ENCODE data around the gene PCK2.

The PCK2 gene

GRCh38 chr14:24054324-24054641 lies 39.8 kb upstream of the PCK2 start:
- Histone ChIP-seq H3K9me3 (replicated peaks in 1 of 2; ENCODE audit: control insufficient read depth in 2 of 2, insufficient read depth in 1 of 2, low read depth in 1 of 2, low read length in 2 of 2) (no peaks in the 10 kb centered on the region), H3K27me3 (ENCODE audit: control insufficient read depth in 3 of 3, insufficient read depth in 3 of 3, low read depth in 1 of 3, low read length in 3 of 3) (peaks cover 0 to 20% (median 0%) of the 10 kb centered on the region in 3 experiments), H2BK15ac (ENCODE audit: low read length) (no peak overlapping the region), H3K4ac (ENCODE audit: low read length) (no peak overlapping the region), H3K27ac (replicated peaks; ENCODE audit: low read length) (no peak overlapping the region), H3K9ac (ENCODE audit: low read depth, low read length, poor library complexity) (no peak overlapping the region), H3K4me3 (ENCODE audit: low read length in 2 of 2) (no peak overlapping the region), H2AK5ac (ENCODE audit: low read depth, low read length) (no peak overlapping the region), H4K8ac (ENCODE audit: low read depth, low read length) (no peak overlapping the region), H2BK5ac (ENCODE audit: low read length) (no peak overlapping the region), H3K18ac (ENCODE audit: low read length) (no peak overlapping the region), H3K14ac (ENCODE audit: low read length) (no peak overlapping the region), H2BK12ac (ENCODE audit: low read length) (no peak overlapping the region), H2AFZ (ENCODE audit: low read length) (no peak overlapping the region), H3K4me1 (ENCODE audit: control insufficient read depth in 2 of 2, insufficient read depth in 1 of 2, low read depth in 1 of 2, low read length in 2 of 2) (peaks cover 13 to 14% of the 10 kb centered on the region in 2 donors), H4K91ac (ENCODE audit: low read depth, low read length, poor library complexity) (no peak overlapping the region), H2BK120ac (ENCODE audit: low read depth, low read length) (no peak overlapping the region), H3K4me2 (ENCODE audit: insufficient read depth, low read length, poor library complexity, severe bottlenecking) (no peak overlapping the region), H3K36me3 (replicated peaks in 1 of 2; ENCODE audit: control insufficient read depth in 2 of 2, insufficient read depth in 2 of 2, low read length in 2 of 2) (no peaks in the 10 kb centered on the region), H3K79me1 (ENCODE audit: low read depth, low read length) (no peaks in the 10 kb centered on the region), H3K23ac (ENCODE audit: low read depth, low read length, poor library complexity) (no peak overlapping the region)
- WGBS, 2 donors (ENCODE audit: extremely low coverage in 2 of 2, insufficient read length in 2 of 2, insufficient replicate concordance in 1 of 2): no CpG with 5 or more reads among the region's 6 CpGs
- no peak for DNase-seq (ENCODE audit: low spot score)

GRCh38 chr14:24054646-24055045 lies 39.5 kb upstream of the PCK2 start:
- Histone ChIP-seq H3K9me3 (replicated peaks in 1 of 2; ENCODE audit: control insufficient read depth in 2 of 2, insufficient read depth in 1 of 2, low read depth in 1 of 2, low read length in 2 of 2) (no peaks in the 10 kb centered on the region), H3K79me1 (ENCODE audit: low read depth, low read length) (no peaks in the 10 kb centered on the region), H2BK120ac (ENCODE audit: low read depth, low read length) (no peak overlapping the region), H4K91ac (ENCODE audit: low read depth, low read length, poor library complexity) (no peak overlapping the region), H2BK12ac (ENCODE audit: low read length) (no peak overlapping the region), H3K4me1 (ENCODE audit: control insufficient read depth in 2 of 2, insufficient read depth in 1 of 2, low read depth in 1 of 2, low read length in 2 of 2) (peaks cover 13 to 14% of the 10 kb centered on the region in 2 donors), H3K18ac (ENCODE audit: low read length) (no peak overlapping the region), H2BK5ac (ENCODE audit: low read length) (no peak overlapping the region), H3K4me2 (ENCODE audit: insufficient read depth, low read length, poor library complexity, severe bottlenecking) (no peak overlapping the region), H3K4me3 (ENCODE audit: low read length in 2 of 2) (no peak overlapping the region), H3K36me3 (replicated peaks in 1 of 2; ENCODE audit: control insufficient read depth in 2 of 2, insufficient read depth in 2 of 2, low read length in 2 of 2) (no peaks in the 10 kb centered on the region), H3K9ac (ENCODE audit: low read depth, low read length, poor library complexity) (no peak overlapping the region), H3K27ac (replicated peaks; ENCODE audit: low read length) (no peak overlapping the region), H2AK5ac (ENCODE audit: low read depth, low read length) (no peak overlapping the region), H2BK15ac (ENCODE audit: low read length) (no peak overlapping the region), H4K8ac (ENCODE audit: low read depth, low read length) (no peak overlapping the region), H3K23ac (ENCODE audit: low read depth, low read length, poor library complexity) (no peak overlapping the region), H3K4ac (ENCODE audit: low read length) (no peak overlapping the region), H3K27me3 (ENCODE audit: control insufficient read depth in 3 of 3, insufficient read depth in 3 of 3, low read depth in 1 of 3, low read length in 3 of 3) (peaks cover 0 to 19% (median 0%) of the 10 kb centered on the region in 3 experiments), H2AFZ (ENCODE audit: low read length) (no peak overlapping the region), H3K14ac (ENCODE audit: low read length) (no peak overlapping the region)
- WGBS, 2 donors (ENCODE audit: extremely low coverage in 2 of 2, insufficient read length in 2 of 2, insufficient replicate concordance in 1 of 2): no CpG with 5 or more reads among the region's 9 CpGs
- DNase-seq (ENCODE audit: low spot score): no peak

DNA sequence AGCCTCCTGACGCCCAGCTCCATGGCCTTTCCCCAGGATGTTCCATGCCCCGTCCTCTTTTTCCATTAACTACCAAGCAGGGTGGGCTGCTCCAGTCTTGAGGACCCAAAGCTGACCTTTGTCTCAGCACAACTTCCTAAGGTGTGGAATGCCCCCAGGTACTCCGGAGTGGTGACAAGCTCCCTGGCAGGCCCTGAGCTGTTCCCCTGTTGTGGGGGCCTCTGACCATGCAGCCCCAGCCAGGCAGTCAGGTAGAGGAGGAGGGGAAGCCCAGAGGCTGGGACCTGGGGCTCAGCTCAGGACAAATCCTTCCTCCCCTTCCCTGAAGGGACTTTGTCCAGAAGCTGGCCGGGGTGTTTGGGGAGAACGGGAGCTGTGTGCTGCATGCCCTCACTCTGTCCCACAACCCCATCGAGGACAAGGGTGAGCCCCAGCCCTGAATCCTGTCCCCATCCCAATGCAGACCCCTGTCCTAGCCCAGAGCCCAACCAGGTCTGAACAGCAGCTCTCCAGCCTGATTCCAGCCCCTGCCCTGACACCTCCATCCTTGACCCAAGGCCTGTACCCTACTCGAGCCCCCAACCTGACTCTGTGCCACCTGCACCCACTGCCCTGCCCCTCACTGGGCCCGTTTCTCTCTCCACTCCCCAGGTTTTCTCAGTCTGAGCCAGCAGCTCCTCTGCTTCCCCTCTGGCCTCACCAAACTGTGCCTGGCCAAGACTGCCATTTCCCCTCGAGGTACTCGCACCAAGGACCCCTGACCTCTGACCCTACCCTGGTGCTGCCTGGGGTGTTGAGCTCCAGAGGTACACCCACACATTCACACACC lies 37.9 kb upstream of the PCK2 start:
- H3K27me3 ChIP-seq (ENCODE audit: control insufficient read depth in 3 of 3, insufficient read depth in 3 of 3, low read depth in 1 of 3, low read length in 3 of 3): peaks cover 0 to 4% (median 0%) of the 10 kb centered on the region in 3 experiments
- H3K27ac ChIP-seq (replicated peaks; ENCODE audit: low read length): no peak overlapping the region
- H2BK120ac ChIP-seq (ENCODE audit: low read depth, low read length): no peak overlapping the region
- H3K23ac ChIP-seq (ENCODE audit: low read depth, low read length, poor library complexity): no peak overlapping the region
- H3K4me2 ChIP-seq (ENCODE audit: insufficient read depth, low read length, poor library complexity, severe bottlenecking): no peak overlapping the region
- no peaks in the 10 kb centered on the region for H3K9me3 ChIP-seq (replicated peaks in 1 of 2; ENCODE audit: control insufficient read depth in 2 of 2, insufficient read depth in 1 of 2, low read depth in 1 of 2, low read length in 2 of 2)
- H3K4ac ChIP-seq (ENCODE audit: low read length): no peak overlapping the region
- DNase-seq (ENCODE audit: low spot score): no peak
- no peak overlapping the region for H2BK12ac ChIP-seq (ENCODE audit: low read length)
- H2BK5ac ChIP-seq (ENCODE audit: low read length): no peak overlapping the region
- peak overlapping the region; percentile 32 for H2BK15ac ChIP-seq (ENCODE audit: low read length)
- no peak overlapping the region for H3K18ac ChIP-seq (ENCODE audit: low read length)
- peaks cover 13 to 14% of the 10 kb centered on the region in 2 donors for H3K4me1 ChIP-seq (ENCODE audit: control insufficient read depth in 2 of 2, insufficient read depth in 1 of 2, low read depth in 1 of 2, low read length in 2 of 2)
- H3K4me3 ChIP-seq (ENCODE audit: low read length in 2 of 2): no peak overlapping the region
- no peak overlapping the region for H2AFZ ChIP-seq (ENCODE audit: low read length)
- no peak overlapping the region for H4K8ac ChIP-seq (ENCODE audit: low read depth, low read length)
- H3K36me3 ChIP-seq (replicated peaks in 1 of 2; ENCODE audit: control insufficient read depth in 2 of 2, insufficient read depth in 2 of 2, low read length in 2 of 2): no peaks in the 10 kb centered on the region
- no CpG with 5 or more reads among the region's 10 CpGs for WGBS, 2 donors (ENCODE audit: extremely low coverage in 2 of 2, insufficient read length in 2 of 2, insufficient replicate concordance in 1 of 2)
- no peaks in the 10 kb centered on the region for H3K79me1 ChIP-seq (ENCODE audit: low read depth, low read length)
- H3K14ac ChIP-seq (ENCODE audit: low read length): no peak overlapping the region
- no peak overlapping the region for H2AK5ac ChIP-seq (ENCODE audit: low read depth, low read length)
- H4K91ac ChIP-seq (ENCODE audit: low read depth, low read length, poor library complexity): no peak overlapping the region
- H3K9ac ChIP-seq (ENCODE audit: low read depth, low read length, poor library complexity): peak overlapping the region; percentile 24

- H2BK5ac ChIP-seq (ENCODE audit: low read length): no peak overlapping the region
- no peaks in the 10 kb centered on the region for H3K36me3 ChIP-seq (replicated peaks in 1 of 2; ENCODE audit: control insufficient read depth in 2 of 2, insufficient read depth in 2 of 2, low read length in 2 of 2)
- no peak overlapping the region for H3K4ac ChIP-seq (ENCODE audit: low read length)
- no peak overlapping the region for H4K91ac ChIP-seq (ENCODE audit: low read depth, low read length, poor library complexity)
- H3K27ac ChIP-seq (replicated peaks; ENCODE audit: low read length): no peak overlapping the region
- H3K27me3 ChIP-seq (ENCODE audit: control insufficient read depth in 3 of 3, insufficient read depth in 3 of 3, low read depth in 1 of 3, low read length in 3 of 3): no peaks in the 10 kb centered on the region
- H2AK5ac ChIP-seq (ENCODE audit: low read depth, low read length): no peak overlapping the region
- no peak for DNase-seq (ENCODE audit: low spot score)
- H4K8ac ChIP-seq (ENCODE audit: low read depth, low read length): no peak overlapping the region
- H2BK12ac ChIP-seq (ENCODE audit: low read length): no peak overlapping the region
- no peaks in the 10 kb centered on the region for H3K9me3 ChIP-seq (replicated peaks in 1 of 2; ENCODE audit: control insufficient read depth in 2 of 2, insufficient read depth in 1 of 2, low read depth in 1 of 2, low read length in 2 of 2)
- H3K9ac ChIP-seq (ENCODE audit: low read depth, low read length, poor library complexity): peak overlapping the region; percentile 24
- H3K14ac ChIP-seq (ENCODE audit: low read length): no peak overlapping the region
- WGBS, 2 donors (ENCODE audit: extremely low coverage in 2 of 2, insufficient read length in 2 of 2, insufficient replicate concordance in 1 of 2): no CpG with 5 or more reads among the region's 8 CpGs
- no peak overlapping the region for H2AFZ ChIP-seq (ENCODE audit: low read length)
- H3K4me3 ChIP-seq (ENCODE audit: low read length in 2 of 2): no peak overlapping the region
- H3K4me1 ChIP-seq (ENCODE audit: control insufficient read depth in 2 of 2, insufficient read depth in 1 of 2, low read depth in 1 of 2, low read length in 2 of 2): peaks cover 10 to 11% of the 10 kb centered on the region in 2 donors
- no peak overlapping the region for H3K18ac ChIP-seq (ENCODE audit: low read length)
- peak overlapping the region; percentile 32 for H2BK15ac ChIP-seq (ENCODE audit: low read length)
- no peaks in the 10 kb centered on the region for H3K79me1 ChIP-seq (ENCODE audit: low read depth, low read length)
- no peak overlapping the region for H3K23ac ChIP-seq (ENCODE audit: low read depth, low read length, poor library complexity)
- H3K4me2 ChIP-seq (ENCODE audit: insufficient read depth, low read length, poor library complexity, severe bottlenecking): no peak overlapping the region
- H2BK120ac ChIP-seq (ENCODE audit: low read depth, low read length): no peak overlapping the region
These were observed 37.3 kb upstream of the PCK2 start for GRCh38 chr14:24056800-24057184.

Measured in neuronal stem cell (in vitro differentiated cells).